Measurements from ENCODE around the gene FAAH.

GRCh38 chr1:46396441-46397398 lies 2.6 kb downstream of the FAAH start:
- TF ChIP-seq CTCF (IDR thresholded peaks at IDR 0.05) (no peak), ZFX (IDR thresholded peaks at IDR 0.05; ENCODE audit: borderline replicate concordance) (no peak)
